ENCODE measurements around the gene SELENOF. TPM values are rescaled to one million over a fixed set of nuclear protein-coding genes. Genes with fewer than 3 reads are reported as not detected.
"Not testable (repeated sequence)": the region's sequence is repeated elsewhere in the genome, so short reads cannot be mapped to it uniquely, and the experiment has no call there.

The SELENOF gene
- total RNA-seq, 4 donors from 2014 or later = 41.3 to 141 (median 76.1) TPM

- Histone ChIP-seq H3K27me3 (no peaks in the 10 kb centered on the region), H3K9me3 (no peaks in the 10 kb centered on the region), H3K4me1 (peaks cover 0 to 30% (median 9%) of the 10 kb centered on the region in 4 donors), H3K27ac (peak overlapping the region; percentile 87 to 96 (median 90)), H3K4me3 (peak overlapping the region; percentile 79 to 93 (median 84)), H3K36me3 (no peaks in the 10 kb centered on the region)
- TF ChIP-seq CTCF (IDR thresholded peaks at IDR 0.05) (no peak), POLR2A (IDR thresholded peaks at IDR 0.05) (no peak)
- DNase-seq = peak in 2 of 3 donors; percentile 76 to 83
Measured at GRCh38 chr1:86913399-86913895, 479 bp downstream of the SELENOF start.

GRCh38 chr1:86912281-86912900, 1.5 kb downstream of the SELENOF start:
- Histone ChIP-seq H3K9me3 (no peaks in the 10 kb centered on the region), H3K27ac (peak overlapping the region in 1 of 4 donors; percentile 88), H3K36me3 (no peaks in the 10 kb centered on the region), H3K4me1 (peaks cover 0 to 30% (median 9%) of the 10 kb centered on the region in 4 donors), H3K27me3 (no peaks in the 10 kb centered on the region), H3K4me3 (peak overlapping the region in 3 of 4 donors; percentile 79 to 93 (median 79))
- TF ChIP-seq POLR2A (IDR thresholded peaks at IDR 0.05) (no peak), CTCF (IDR thresholded peaks at IDR 0.05) (no peak)
- no peak for DNase-seq

- Histone ChIP-seq H3K36me3 (peaks cover 0 to 11% (median 0%) of the 10 kb centered on the region in 3 donors), H3K27me3 (no peaks in the 10 kb centered on the region), H3K4me3 (no peak overlapping the region), H3K4me1 (peaks cover 0 to 4% (median 0%) of the 10 kb centered on the region in 4 donors), H3K27ac (no peak overlapping the region), H3K9me3 (no peaks in the 10 kb centered on the region)
- TF ChIP-seq CTCF (IDR thresholded peaks at IDR 0.05) = no peak
- no peak for DNase-seq
Measured at GRCh38 chr1:86906419-86906818, 7.5 kb downstream of the SELENOF start.

- no peak for TF ChIP-seq CTCF (IDR thresholded peaks at IDR 0.05)
- TF ChIP-seq POLR2A (IDR thresholded peaks at IDR 0.05) = no peak
- Histone ChIP-seq H3K9me3 (no peaks in the 10 kb centered on the region), H3K36me3 (peaks cover 0 to 17% (median 0%) of the 10 kb centered on the region in 3 donors), H3K4me3 (no peak overlapping the region), H3K4me1 (no peaks in the 10 kb centered on the region), H3K27ac (no peak overlapping the region), H3K27me3 (no peaks in the 10 kb centered on the region)
- DNase-seq = no peak
Measured at GRCh38 chr1:86905875-86906274, 8.1 kb downstream of the SELENOF start.

- H3K27ac ChIP-seq, H3K9me3 ChIP-seq, H3K4me3 ChIP-seq, H3K4me1 ChIP-seq, H3K27me3 ChIP-seq, DNase-seq: not testable (repeated sequence)
- H3K36me3 ChIP-seq = peaks cover 0 to 26% (median 0%) of the 10 kb centered on the region in 3 donors
Measured at GRCh38 chr1:86899401-86899800, 14.5 kb downstream of the SELENOF start.

- H3K4me3 ChIP-seq = no peak overlapping the region
- H3K27ac ChIP-seq = no peak overlapping the region
- DNase-seq = no peak
- no peaks in the 10 kb centered on the region for H3K27me3 ChIP-seq
- no peaks in the 10 kb centered on the region for H3K36me3 ChIP-seq
- no peaks in the 10 kb centered on the region for H3K9me3 ChIP-seq
- no peak for TF ChIP-seq POLR2A (IDR thresholded peaks at IDR 0.05)
- no peaks in the 10 kb centered on the region for H3K4me1 ChIP-seq
Measured at GRCh38 chr1:86888327-86888726, 25.6 kb downstream of the SELENOF start.

Measured in Peyer's patch (tissue), 4 donors.